Astrocyte (in vitro differentiated cells and primary cell): Measurements from ENCODE around the gene TEAD1. TPM values are rescaled to one million over a fixed set of nuclear protein-coding genes. Genes with fewer than 3 reads are reported as not detected.
A peak's percentile ranks its signal among the peaks of the same experiment; 100 is the strongest.

Experiments
- DNase-seq: peaks from one replicate; pipeline ENCODE4 v3.0.0-alpha.2; 2010; ENCODE audit warnings: low read depth
- FAIRE-seq: peaks from 2 replicates; lab custom pipeline; 2011; peaks lifted over from hg19 to GRCh38; lab: Jason Lieb, UNC
- H2AFZ ChIP-seq: 2 replicates; pipeline ENCODE4 v1.6.0; 2012; ENCODE audit warnings: low read depth, low read length, inconsistent platforms
- H3K27ac ChIP-seq: 2 replicates; pipeline ENCODE4 v1.5.1; 2011; ENCODE audit warnings: low read depth, low read length, inconsistent platforms
- H3K27me3 ChIP-seq: 2 replicates; pipeline ENCODE4 v1.6.0; 2011; ENCODE audit warnings: low read length, inconsistent platforms; ENCODE audit not compliant: insufficient read depth
- H3K36me3 ChIP-seq: 2 replicates; pipeline ENCODE4 v1.5.1; 2011; ENCODE audit warnings: low read length, inconsistent platforms; ENCODE audit not compliant: insufficient read depth
- H3K4me1 ChIP-seq: 2 replicates; pipeline ENCODE4 v1.5.1; 2011; ENCODE audit warnings: low read length, inconsistent platforms; ENCODE audit not compliant: insufficient read depth
- H3K4me2 ChIP-seq: 2 replicates; pipeline ENCODE4 v1.6.0; 2012; ENCODE audit warnings: low read length, inconsistent platforms
- H3K4me3 ChIP-seq: 2 replicates; pipeline ENCODE4 v1.5.1; 2011; ENCODE audit warnings: low read depth, mild to moderate bottlenecking, low read length, inconsistent platforms; ENCODE audit not compliant: insufficient read depth
- H3K79me2 ChIP-seq: 2 replicates; pipeline ENCODE4 v1.6.0; 2012; ENCODE audit warnings: mild to moderate bottlenecking, low read length, inconsistent platforms; ENCODE audit not compliant: insufficient read depth
- H3K9ac ChIP-seq: 2 replicates; pipeline ENCODE4 v1.6.0; 2012; ENCODE audit warnings: mild to moderate bottlenecking, low read length, inconsistent platforms
- H3K9me3 ChIP-seq: 2 replicates; pipeline ENCODE4 v1.5.1; 2012; ENCODE audit warnings: low read depth, mild to moderate bottlenecking, low read length, inconsistent platforms; ENCODE audit not compliant: insufficient read depth
- H4K20me1 ChIP-seq: 2 replicates; pipeline ENCODE4 v1.6.0; 2012; ENCODE audit warnings: low read length, inconsistent platforms; ENCODE audit not compliant: insufficient read depth
- H3K27ac Mint-ChIP-seq: one replicate; pipeline ENCODE4 v1.8.0; 2021; ENCODE audit warnings: mild to moderate bottlenecking, mixed read lengths; ENCODE audit not compliant: unreplicated experiment
- H3K27me3 Mint-ChIP-seq: one replicate; pipeline ENCODE4 v1.8.0; 2021; ENCODE audit warnings: low read depth, mixed read lengths; ENCODE audit not compliant: unreplicated experiment
- H3K36me3 Mint-ChIP-seq: one replicate; pipeline ENCODE4 v1.8.0; 2021; ENCODE audit warnings: low read depth, mixed read lengths; ENCODE audit not compliant: unreplicated experiment
- H3K4me1 Mint-ChIP-seq: one replicate; pipeline ENCODE4 v1.8.0; 2021; ENCODE audit warnings: low read depth, mixed read lengths; ENCODE audit not compliant: unreplicated experiment
- H3K4me3 Mint-ChIP-seq: one replicate; pipeline ENCODE4 v1.8.0; 2021; ENCODE audit warnings: mild to moderate bottlenecking, moderate library complexity, mixed read lengths; ENCODE audit not compliant: unreplicated experiment
- H3K9me3 Mint-ChIP-seq: one replicate; pipeline ENCODE4 v1.8.0; 2021; ENCODE audit warnings: mild to moderate bottlenecking, mixed read lengths; ENCODE audit not compliant: unreplicated experiment
- CTCF ChIP-seq: IDR thresholded peaks from 2 replicates; pipeline ENCODE4 v1.5.1; 2011; ENCODE audit warnings: low read depth, mild to moderate bottlenecking, inconsistent platforms, low read length, moderate library complexity; ENCODE audit not compliant: insufficient read depth
- EZH2 ChIP-seq: IDR thresholded peaks from 2 replicates; pipeline ENCODE4 v1.6.1; 2012; ENCODE audit warnings: mild to moderate bottlenecking, low read length, inconsistent platforms; ENCODE audit not compliant: insufficient read depth
- total RNA-seq: library from RNA; stranded (reverse); gene quantifications from 2 replicates; pipeline ENCODE4 v1.2.1, GENCODE V29; 2021

TEAD1 gene
- total RNA-seq, 1 donor from 2014 or later: 149 TPM

- Histone ChIP-seq H3K27ac (no peak overlapping the region), H2AFZ (no peak overlapping the region), H3K4me3 (no peak overlapping the region), H4K20me1 (peaks cover 79% of the 10 kb centered on the region), H3K9me3 (no peaks in the 10 kb centered on the region), H3K36me3 (no peaks in the 10 kb centered on the region), H3K4me2 (no peak overlapping the region), H3K27me3 (no peaks in the 10 kb centered on the region), H3K4me1 (peaks cover 24% of the 10 kb centered on the region), H3K9ac (no peak overlapping the region), H3K79me2 (peaks cover 86% of the 10 kb centered on the region)
- H3K36me3 Mint-ChIP-seq: peaks cover 8% of the 10 kb centered on the region
- no peak overlapping the region for H3K4me3 Mint-ChIP-seq
- peak overlapping the region; percentile 69 for H3K27ac Mint-ChIP-seq
- no peaks in the 10 kb centered on the region for H3K9me3 Mint-ChIP-seq
- no peaks in the 10 kb centered on the region for H3K27me3 Mint-ChIP-seq
- FAIRE-seq (no peak), DNase-seq (no peak)
- H3K4me1 Mint-ChIP-seq: peaks cover 43% of the 10 kb centered on the region
- TF ChIP-seq CTCF: no peak
- TF ChIP-seq EZH2: no peak
Observed at GRCh38 chr11:12824281-12825041, 150.2 kb downstream of the TEAD1 start.

GRCh38 chr11:12826441-12826840 lies 152.2 kb downstream of the TEAD1 start:
- Histone ChIP-seq H3K27ac (no peak overlapping the region), H3K9me3 (no peaks in the 10 kb centered on the region), H3K27me3 (no peaks in the 10 kb centered on the region), H3K4me3 (no peak overlapping the region), H3K9ac (no peak overlapping the region), H3K4me1 (peaks cover 24% of the 10 kb centered on the region), H4K20me1 (peaks cover 85% of the 10 kb centered on the region), H3K4me2 (no peak overlapping the region), H2AFZ (no peak overlapping the region), H3K36me3 (no peaks in the 10 kb centered on the region), H3K79me2 (peaks cover 87% of the 10 kb centered on the region)
- DNase-seq (peak; percentile 52), FAIRE-seq (no peak)
- H3K27ac Mint-ChIP-seq: no peak overlapping the region
- no peaks in the 10 kb centered on the region for H3K9me3 Mint-ChIP-seq
- no peak overlapping the region for H3K4me3 Mint-ChIP-seq
- peaks cover 6% of the 10 kb centered on the region for H3K36me3 Mint-ChIP-seq
- H3K27me3 Mint-ChIP-seq: no peaks in the 10 kb centered on the region
- peaks cover 53% of the 10 kb centered on the region for H3K4me1 Mint-ChIP-seq
- TF ChIP-seq EZH2: no peak
- TF ChIP-seq CTCF: no peak

DNA sequence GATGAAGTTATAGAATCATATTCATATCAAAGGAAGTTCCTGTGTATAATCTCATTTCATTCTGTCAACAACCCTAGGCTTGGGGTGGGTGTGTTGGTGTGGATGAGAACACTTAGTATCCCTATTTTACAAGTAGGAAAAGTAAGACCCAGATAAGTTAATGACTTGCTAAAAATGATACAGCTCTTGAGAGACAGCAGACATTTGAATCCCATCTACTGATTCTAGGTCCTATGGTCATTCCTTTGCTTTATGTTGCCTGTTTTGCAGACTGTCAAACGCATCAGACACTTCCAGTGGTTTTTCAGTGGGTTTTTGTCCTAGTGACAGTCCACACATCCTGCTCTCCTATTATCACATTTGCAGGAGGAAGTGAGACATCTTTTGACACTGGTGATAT lies 153.1 kb downstream of the TEAD1 start:
- peaks cover 89% of the 10 kb centered on the region for H3K79me2 ChIP-seq
- peaks cover 24% of the 10 kb centered on the region for H3K4me1 ChIP-seq
- peak overlapping the region; percentile 18 for H3K27ac ChIP-seq
- H2AFZ ChIP-seq: no peak overlapping the region
- H3K27me3 ChIP-seq: no peaks in the 10 kb centered on the region
- H3K36me3 ChIP-seq: no peaks in the 10 kb centered on the region
- H3K36me3 Mint-ChIP-seq: peaks cover 4% of the 10 kb centered on the region
- FAIRE-seq (no peak), DNase-seq (no peak)
- no peaks in the 10 kb centered on the region for H3K9me3 Mint-ChIP-seq
- peak overlapping the region; percentile 64 for H3K4me3 ChIP-seq
- peak overlapping the region; percentile 87 for H3K4me2 ChIP-seq
- H3K4me3 Mint-ChIP-seq: peak overlapping the region; percentile 80
- TF ChIP-seq EZH2: no peak
- no peak for TF ChIP-seq CTCF
- peaks cover 53% of the 10 kb centered on the region for H3K4me1 Mint-ChIP-seq
- no peak overlapping the region for H3K27ac Mint-ChIP-seq
- H4K20me1 ChIP-seq: peaks cover 89% of the 10 kb centered on the region
- H3K9ac ChIP-seq: peak overlapping the region; percentile 49
- no peaks in the 10 kb centered on the region for H3K9me3 ChIP-seq
- H3K27me3 Mint-ChIP-seq: no peaks in the 10 kb centered on the region
